Aorta (tissue), 5 donors: ENCODE data around the gene CHN2. TPM values are rescaled to one million over a fixed set of nuclear protein-coding genes. Genes with fewer than 3 reads are reported as not detected.

Experiments used
- ATAC-seq: fragments of 200-7000 bp; cut with Tn5 transposase; one replicate; pipeline ENCODE4 v1.9.1; 2022; ENCODE audit warnings: moderate library complexity; ENCODE audit not compliant: low FRiP score
- DNase-seq, 2 donors: peaks; one replicate each; pipeline ENCODE4 v3.0.0-alpha.2; 2020
- H3K27ac ChIP-seq, 2 donors: one replicate each; pipeline ENCODE4 v1.5.1; 2013; ENCODE audit warnings: low read length in 2 of 2, mild to moderate bottlenecking in 2 of 2, moderate library complexity in 2 of 2, control low read depth in 1 of 2, inconsistent platforms in 1 of 2, low read depth in 1 of 2
- H3K27me3 ChIP-seq, 2 donors: one replicate each; pipeline ENCODE4 v1.6.1; 2013; ENCODE audit warnings: control low read depth in 1 of 2, low read length in 1 of 2, mild to moderate bottlenecking in 1 of 2, moderate library complexity in 1 of 2; ENCODE audit not compliant: insufficient read depth in 2 of 2, control insufficient read depth in 1 of 2
- H3K36me3 ChIP-seq, 2 donors: one replicate each; pipeline ENCODE4 v1.6.1; 2013; ENCODE audit warnings: control low read depth in 1 of 2, low read length in 1 of 2, mild to moderate bottlenecking in 1 of 2; ENCODE audit not compliant: insufficient read depth in 2 of 2, control insufficient read depth in 1 of 2
- H3K4me1 ChIP-seq, 2 donors: one replicate each; pipeline ENCODE4 v1.6.1; 2013; ENCODE audit warnings: low read length in 2 of 2, control low read depth in 1 of 2, mild to moderate bottlenecking in 1 of 2, moderate library complexity in 1 of 2; ENCODE audit not compliant: insufficient read depth in 2 of 2, control insufficient read depth in 1 of 2
- H3K4me3 ChIP-seq, 2 donors: one replicate each; pipeline ENCODE4 v1.5.1; 2013; ENCODE audit warnings: low read length in 2 of 2, control low read depth in 1 of 2, mild to moderate bottlenecking in 1 of 2
- H3K9me3 ChIP-seq: one replicate; pipeline ENCODE4 v1.6.1; 2013; ENCODE audit warnings: mild to moderate bottlenecking, low read length; ENCODE audit not compliant: control insufficient read depth
- WGBS, 2 donors: extraction: QIAGEN DNeasy Blood & Tissue Kit; methylation state at CpG; one replicate each; pipeline ENCODE4 v1.1.7; 2013; 5-methylcytosine and 5-hydroxymethylcytosine counted together
- intact Hi-C, 2 donors: fragments of 100-400 bp; cut with DNase I; formaldehyde crosslinking; loops; one replicate each; pipeline versions ENCODE4 v1.14.2 to v1.15.0; 2022
- polyA plus RNA-seq, 2 donors: library from polyadenylated mRNA; stranded (reverse); fragments of 200-250 nt; gene quantifications; one replicate each; pipeline ENCODE4 v1.2.3, GENCODE V29; 2013
- total RNA-seq, 2 donors: library from RNA; stranded (reverse); fragmentation: NEBNext Ultra II Directional; extraction: Animal tissue kit (Norgen Biotek cat#: 25700); gene quantifications; one replicate each; pipeline ENCODE4 v1.2.1, GENCODE V29; 2021
- donor health status: healthy with polysubstance abuse.
- donor health status: Bipolar disorder and iron deficiency.
- donor health status: DM: no; HTN: no; CAD: no.
- donor health status: DM: no; HTN: no; CAD: no.
- donor health status: DM: yes; HTN: yes; CAD: no.

Gene CHN2
- total and polyA plus RNA-seq, 4 donors: 0.61 to 23.2 (median 14.8) TPM

- WGBS, 2 donors: 90 to 97% methylated on average over 5 of the region's 5 CpGs
- Histone ChIP-seq H3K4me3 (no peak overlapping the region), H3K4me1 (peaks cover 0 to 1% of the 10 kb centered on the region in 2 donors), H3K9me3 (no peaks in the 10 kb centered on the region), H3K27ac (no peak overlapping the region), H3K27me3 (no peaks in the 10 kb centered on the region), H3K36me3 (no peaks in the 10 kb centered on the region)
- no peak for ATAC-seq
- intact Hi-C loops: no loop called here
- DNase-seq: no peak
Observed at GRCh38 chr7:29454899-29455451, 260.4 kb downstream of the CHN2 start.

GRCh38 chr7:29457141-29457561 lies 262.6 kb downstream of the CHN2 start:
- DNase-seq (no peak), ATAC-seq (no peak)
- intact Hi-C loops: no loop called here
- Histone ChIP-seq H3K9me3 (no peaks in the 10 kb centered on the region), H3K36me3 (no peaks in the 10 kb centered on the region), H3K4me1 (peaks cover 0 to 1% of the 10 kb centered on the region in 2 donors), H3K27ac (no peak overlapping the region), H3K27me3 (no peaks in the 10 kb centered on the region), H3K4me3 (no peak overlapping the region)
- WGBS, 2 donors: 72 to 80% methylated on average over 7 of the region's 7 CpGs

GRCh38 chr7:29457565-29458011 lies 263.0 kb downstream of the CHN2 start:
- Histone ChIP-seq H3K27me3 (no peaks in the 10 kb centered on the region), H3K9me3 (no peaks in the 10 kb centered on the region), H3K4me1 (peaks cover 0 to 1% of the 10 kb centered on the region in 2 donors), H3K36me3 (no peaks in the 10 kb centered on the region), H3K4me3 (no peak overlapping the region), H3K27ac (no peak overlapping the region)
- 47 to 54% methylated on average over 7 of the region's 7 CpGs for WGBS, 2 donors
- DNase-seq (no peak), ATAC-seq (no peak)
- intact Hi-C loops: no loop called here

- H3K27me3 ChIP-seq: no peaks in the 10 kb centered on the region
- no peak overlapping the region for H3K27ac ChIP-seq
- peaks cover 0 to 1% of the 10 kb centered on the region in 2 donors for H3K4me1 ChIP-seq
- no peak for DNase-seq
- no peaks in the 10 kb centered on the region for H3K36me3 ChIP-seq
- H3K4me3 ChIP-seq: no peak overlapping the region
- no peak for ATAC-seq
- H3K9me3 ChIP-seq: no peaks in the 10 kb centered on the region
- intact Hi-C loops: no loop called here
- WGBS, 2 donors: 77 to 84% methylated on average over 7 of the region's 7 CpGs
Observed at GRCh38 chr7:29458933-29459332, 264.4 kb downstream of the CHN2 start.

- H3K9me3 ChIP-seq: no peaks in the 10 kb centered on the region
- H3K27ac ChIP-seq: no peak overlapping the region
- no peak overlapping the region for H3K4me3 ChIP-seq
- no peaks in the 10 kb centered on the region for H3K27me3 ChIP-seq
- H3K36me3 ChIP-seq: no peaks in the 10 kb centered on the region
- DNase-seq (no peak), ATAC-seq (no peak)
- 94 to 96% methylated on average over 8 of the region's 8 CpGs for WGBS, 2 donors
- no peaks in the 10 kb centered on the region for H3K4me1 ChIP-seq
- intact Hi-C loops: no loop called here
Observed at GRCh38 chr7:29459589-29459988, 265.0 kb downstream of the CHN2 start.

GRCh38 chr7:29461996-29462395 lies 267.4 kb downstream of the CHN2 start:
- WGBS, 2 donors: 95 to 96% methylated on average over 4 of the region's 4 CpGs
- intact Hi-C loops: no loop called here
- H3K9me3 ChIP-seq: no peaks in the 10 kb centered on the region
- no peaks in the 10 kb centered on the region for H3K36me3 ChIP-seq
- no peaks in the 10 kb centered on the region for H3K4me1 ChIP-seq
- no peak for DNase-seq
- H3K4me3 ChIP-seq: no peak overlapping the region
- no peaks in the 10 kb centered on the region for H3K27me3 ChIP-seq
- no peak for ATAC-seq
- H3K27ac ChIP-seq: no peak overlapping the region

GRCh38 chr7:29463504-29464158 lies 269.1 kb downstream of the CHN2 start:
- Histone ChIP-seq H3K4me1 (no peaks in the 10 kb centered on the region), H3K27ac (no peak overlapping the region), H3K36me3 (no peaks in the 10 kb centered on the region), H3K4me3 (no peak overlapping the region), H3K9me3 (no peaks in the 10 kb centered on the region), H3K27me3 (no peaks in the 10 kb centered on the region)
- no peak for ATAC-seq
- intact Hi-C loops: no loop called here
- WGBS, 2 donors: 96 to 100% methylated on average over 3 of the region's 3 CpGs
- DNase-seq: no peak

GRCh38 chr7:29464753-29465152 lies 270.2 kb downstream of the CHN2 start:
- H3K36me3 ChIP-seq: no peaks in the 10 kb centered on the region
- WGBS, 2 donors: 73 to 76% methylated on average over 3 of the region's 3 CpGs
- no peak for DNase-seq
- H3K9me3 ChIP-seq: no peaks in the 10 kb centered on the region
- intact Hi-C loops: no loop called here
- H3K4me1 ChIP-seq: no peaks in the 10 kb centered on the region
- no peak overlapping the region for H3K4me3 ChIP-seq
- H3K27me3 ChIP-seq: no peaks in the 10 kb centered on the region
- no peak overlapping the region for H3K27ac ChIP-seq
- ATAC-seq: no peak
